HG03066 (cell line): Measurements from ENCODE around the gene PPP2R5E.
"Not testable (repeated sequence)": the region's sequence is repeated elsewhere in the genome, so short reads cannot be mapped to it uniquely, and the experiment has no call there.

ENCODE experiments used
- ATAC-seq: cut with Tn5 transposase; IDR thresholded peaks from one replicate; pipeline ENCODE4 v1.9.1; 2021; ENCODE audit warnings: low read depth; ENCODE audit not compliant: unreplicated experiment

Gene PPP2R5E

GRCh38 chr14:63543000-63543825, at the start of gene PPP2R5E:
Gene PPP2R5E, minus strand, starts transcription at chr14:63543377. Its CDS starts 3,692 bp downstream, at chr14:63539685.
- peak; percentile 95 for ATAC-seq

GRCh38 chr14:63583046-63583445, 39.9 kb upstream of the PPP2R5E start:
- not testable (repeated sequence) for ATAC-seq

- ATAC-seq, result no peak
Observed at GRCh38 chr14:63581491-63581890, 38.3 kb upstream of the PPP2R5E start.

- no peak for ATAC-seq
Observed at GRCh38 chr14:63578300-63578699, 35.1 kb upstream of the PPP2R5E start.

- no peak for ATAC-seq
Observed at GRCh38 chr14:63573581-63573980, 30.4 kb upstream of the PPP2R5E start.

- ATAC-seq, result no peak
Observed at GRCh38 chr14:63565448-63565847, 22.3 kb upstream of the PPP2R5E start.

GRCh38 chr14:63564318-63564717, 21.1 kb upstream of the PPP2R5E start:
- ATAC-seq, result no peak

- ATAC-seq, result no peak
Observed at GRCh38 chr14:63563370-63564026, 20.3 kb upstream of the PPP2R5E start.

GRCh38 chr14:63562405-63562804, 19.2 kb upstream of the PPP2R5E start:
- no peak for ATAC-seq

- ATAC-seq, result no peak
Observed at GRCh38 chr14:63555572-63555971, 12.4 kb upstream of the PPP2R5E start.

- no peak for ATAC-seq
Observed at GRCh38 chr14:63551332-63551731, 8.2 kb upstream of the PPP2R5E start.

GRCh38 chr14:63547798-63548335, 4.7 kb upstream of the PPP2R5E start:
- ATAC-seq, result no peak

GRCh38 chr14:63545431-63545830, 2.3 kb upstream of the PPP2R5E start:
- ATAC-seq, result no peak

- ATAC-seq, result no peak
Observed at GRCh38 chr14:63544591-63545299, 1.6 kb upstream of the PPP2R5E start.

- ATAC-seq, result peak; percentile 32
Observed at GRCh38 chr14:63543826-63544406, 739 bp upstream of the PPP2R5E start.

GRCh38 chr14:63542231-63542999, 762 bp downstream of the PPP2R5E start:
- no peak for ATAC-seq

GRCh38 chr14:63535918-63536317, 7.3 kb downstream of the PPP2R5E start:
- ATAC-seq, result no peak

GRCh38 chr14:63533474-63533873, 9.7 kb downstream of the PPP2R5E start:
- ATAC-seq, result no peak

GRCh38 chr14:63524537-63525155, 18.5 kb downstream of the PPP2R5E start:
- no peak for ATAC-seq
